ENCODE measurements around the gene C19orf67. TPM values are rescaled to one million over a fixed set of nuclear protein-coding genes. Genes with fewer than 3 reads are reported as not detected.

The C19orf67 gene
- total RNA-seq, 4 donors from 2014 or later: not detected

GRCh38 chr19:14102102-14102696, 16.6 kb upstream of the C19orf67 start:
- TF ChIP-seq CTCF (IDR thresholded peaks at IDR 0.05): no peak
- DNase-seq (ENCODE audit: low spot score) (no peak), ATAC-seq (ENCODE audit: low FRiP score) (no peak)

GRCh38 chr19:14101003-14101545, 15.5 kb upstream of the C19orf67 start:
- no peak for TF ChIP-seq CTCF (IDR thresholded peaks at IDR 0.05)
- DNase-seq (ENCODE audit: low spot score) (no peak), ATAC-seq (ENCODE audit: low FRiP score) (no peak)

- TF ChIP-seq CTCF (IDR thresholded peaks at IDR 0.05): no peak
- no peak for DNase-seq (ENCODE audit: low spot score)
- peak; percentile 22 for ATAC-seq (ENCODE audit: low FRiP score)
These were observed 12.1 kb upstream of the C19orf67 start for GRCh38 chr19:14097532-14098151.

GRCh38 chr19:14096272-14096992, 10.8 kb upstream of the C19orf67 start:
- TF ChIP-seq CTCF (IDR thresholded peaks at IDR 0.05): no peak
- DNase-seq (ENCODE audit: low spot score) (no peak), ATAC-seq (ENCODE audit: low FRiP score) (no peak)

GRCh38 chr19:14094854-14095253, 9.3 kb upstream of the C19orf67 start:
- no peak for ATAC-seq (ENCODE audit: low FRiP score)
- no peak for TF ChIP-seq CTCF (IDR thresholded peaks at IDR 0.05)
- DNase-seq (ENCODE audit: low spot score): no peak

GRCh38 chr19:14093117-14093823, 7.7 kb upstream of the C19orf67 start:
- TF ChIP-seq CTCF (IDR thresholded peaks at IDR 0.05): no peak

More at GRCh38 chr19:14093117-14093823, 7.7 kb upstream of the C19orf67 start:
- ATAC-seq (ENCODE audit: low FRiP score) (no peak), DNase-seq (ENCODE audit: low spot score) (no peak)

Measured in omental fat pad (tissue), 4 donors.